Naive B cell (primary cell): ENCODE data around the gene TRMU. TPM values are rescaled to one million over a fixed set of nuclear protein-coding genes. Genes with fewer than 3 reads are reported as not detected.

ENCODE experiments used
- ATAC-seq, 2 donors: fragments of 150-1000 bp; cut with Tn5 transposase; 2 replicates each; pipeline ENCODE4 v1.10.0; 2021; ENCODE audit warnings: low read depth in 2 of 2, mild to moderate bottlenecking in 2 of 2, moderate library complexity in 2 of 2
- DNase-seq: peaks from one replicate; pipeline ENCODE4 v3.0.0; 2022
- H3K27ac Mint-ChIP-seq, 6 donors: one replicate each; pipeline ENCODE4 v1.8.0; 2020 to 2022; ENCODE audit warnings: mild to moderate bottlenecking in 6 of 6, mixed read lengths in 6 of 6, moderate library complexity in 5 of 6, inconsistent platforms in 2 of 6
- H3K27me3 Mint-ChIP-seq, 3 donors: one replicate each; pipeline ENCODE4 v1.8.0; 2021 to 2022; ENCODE audit warnings: mixed read lengths in 3 of 3, mild to moderate bottlenecking in 1 of 3
- H3K36me3 Mint-ChIP-seq, 2 donors: one replicate each; pipeline ENCODE4 v1.8.0; 2020 to 2022; ENCODE audit warnings: mixed read lengths in 2 of 2, inconsistent platforms in 1 of 2, mild to moderate bottlenecking in 1 of 2
- H3K4me1 Mint-ChIP-seq, 3 donors: one replicate each; pipeline ENCODE4 v1.8.0; 2020 to 2022; ENCODE audit warnings: mixed read lengths in 3 of 3, inconsistent platforms in 1 of 3, mild to moderate bottlenecking in 1 of 3, moderate library complexity in 1 of 3
- H3K4me3 Mint-ChIP-seq, 8 donors: one replicate each; pipeline ENCODE4 v1.8.0; 2020 to 2022; ENCODE audit warnings: mild to moderate bottlenecking in 8 of 8, mixed read lengths in 8 of 8, moderate library complexity in 8 of 8, inconsistent platforms in 2 of 8
- H3K9me3 Mint-ChIP-seq, 7 donors: one replicate each; pipeline ENCODE4 v1.8.0; 2020 to 2022; ENCODE audit warnings: mixed read lengths in 7 of 7, mild to moderate bottlenecking in 5 of 7, inconsistent platforms in 2 of 7, moderate library complexity in 1 of 7
- polyA plus RNA-seq, 6 donors: library from polyadenylated mRNA; unstranded; fragments of 300-500 nt; fragmentation: Illumina TruSeq; gene quantifications; one replicate each; pipeline ENCODE4 v1.2.3, GENCODE V29; 2021; ENCODE audit warnings: low read depth in 6 of 6

TRMU gene
- polyA plus RNA-seq, 6 donors from 2014 or later: 11.1 to 24.6 (median 17.4) TPM

GRCh38 chr22:46331496-46331895 is 4.0 kb upstream of the TRMU start:
- Mint-ChIP-seq H3K36me3 (no peaks in the 10 kb centered on the region), H3K27ac (no peak overlapping the region)

GRCh38 chr22:46336119-46337078 is 885 bp downstream of the TRMU start:
- H3K27ac Mint-ChIP-seq: peak overlapping the region in 4 of 6 donors; percentile 61 to 92 (median 90)
- no peaks in the 10 kb centered on the region for H3K27me3 Mint-ChIP-seq
- DNase-seq: no peak
- no peaks in the 10 kb centered on the region for H3K9me3 Mint-ChIP-seq
- ATAC-seq: no peak
- H3K4me3 Mint-ChIP-seq: peak overlapping the region; percentile 93 to 98 (median 96)
- H3K36me3 Mint-ChIP-seq: peaks cover 16 to 18% of the 10 kb centered on the region in 2 donors
- peaks cover 32 to 43% (median 32%) of the 10 kb centered on the region in 3 donors for H3K4me1 Mint-ChIP-seq

More at GRCh38 chr22:46331496-46331895, 4.0 kb upstream of the TRMU start:
- H3K4me3 Mint-ChIP-seq: no peak overlapping the region
- H3K27me3 Mint-ChIP-seq: no peaks in the 10 kb centered on the region
- ATAC-seq: no peak
- no peak for DNase-seq
- peaks cover 13 to 16% (median 14%) of the 10 kb centered on the region in 3 donors for H3K4me1 Mint-ChIP-seq
- H3K9me3 Mint-ChIP-seq: no peaks in the 10 kb centered on the region

GRCh38 chr22:46337870-46338269 is 2.4 kb downstream of the TRMU start:
- H3K27ac Mint-ChIP-seq: peak overlapping the region in 3 of 6 donors; percentile 44 to 88 (median 47)
- ATAC-seq: no peak

GRCh38 chr22:46338636-46339035 is 3.1 kb downstream of the TRMU start:
- Mint-ChIP-seq H3K4me1 (peaks cover 32 to 43% (median 36%) of the 10 kb centered on the region in 3 donors), H3K4me3 (peak overlapping the region in 5 of 8 donors; percentile 3 to 47 (median 22)), H3K27ac (peak overlapping the region in 3 of 6 donors; percentile 43 to 51 (median 44)), H3K27me3 (no peaks in the 10 kb centered on the region), H3K9me3 (no peaks in the 10 kb centered on the region), H3K36me3 (peaks cover 16 to 18% of the 10 kb centered on the region in 2 donors)
- DNase-seq (no peak), ATAC-seq (no peak)

More at GRCh38 chr22:46337870-46338269, 2.4 kb downstream of the TRMU start:
- Mint-ChIP-seq H3K36me3 (peaks cover 16 to 18% of the 10 kb centered on the region in 2 donors), H3K27me3 (no peaks in the 10 kb centered on the region), H3K4me1 (peaks cover 32 to 43% (median 36%) of the 10 kb centered on the region in 3 donors), H3K9me3 (no peaks in the 10 kb centered on the region), H3K4me3 (peak overlapping the region; percentile 4 to 96 (median 51))
- no peak for DNase-seq

- DNase-seq (no peak), ATAC-seq (no peak)
- H3K4me3 Mint-ChIP-seq: peak overlapping the region in 1 of 8 donors; percentile 2
- no peaks in the 10 kb centered on the region for H3K9me3 Mint-ChIP-seq
- peaks cover 26 to 40% (median 35%) of the 10 kb centered on the region in 3 donors for H3K4me1 Mint-ChIP-seq
- peaks cover 16 to 28% of the 10 kb centered on the region in 2 donors for H3K36me3 Mint-ChIP-seq
- H3K27ac Mint-ChIP-seq: peak overlapping the region in 2 of 6 donors; percentile 19 to 75
- no peaks in the 10 kb centered on the region for H3K27me3 Mint-ChIP-seq
Observed at GRCh38 chr22:46339956-46340355, 4.4 kb downstream of the TRMU start.

GRCh38 chr22:46340676-46341075 is 5.2 kb downstream of the TRMU start:
- ATAC-seq: no peak
- H3K4me3 Mint-ChIP-seq: peak overlapping the region in 2 of 8 donors; percentile 21 to 30
- no peaks in the 10 kb centered on the region for H3K9me3 Mint-ChIP-seq
- no peak for DNase-seq
- H3K4me1 Mint-ChIP-seq: peaks cover 23 to 37% (median 30%) of the 10 kb centered on the region in 3 donors
- H3K36me3 Mint-ChIP-seq: peaks cover 16 to 31% of the 10 kb centered on the region in 2 donors
- no peak overlapping the region for H3K27ac Mint-ChIP-seq
- no peaks in the 10 kb centered on the region for H3K27me3 Mint-ChIP-seq

GRCh38 chr22:46346680-46347405 is 11.3 kb downstream of the TRMU start:
- H3K4me3 Mint-ChIP-seq: no peak overlapping the region
- peaks cover 5 to 41% of the 10 kb centered on the region in 2 donors for H3K36me3 Mint-ChIP-seq

GRCh38 chr22:46347646-46348045 is 12.1 kb downstream of the TRMU start:
- Mint-ChIP-seq H3K27ac (no peak overlapping the region), H3K36me3 (peaks cover 9 to 41% of the 10 kb centered on the region in 2 donors), H3K4me3 (no peak overlapping the region), H3K4me1 (peaks cover 3 to 5% (median 4%) of the 10 kb centered on the region in 3 donors), H3K27me3 (no peaks in the 10 kb centered on the region), H3K9me3 (no peaks in the 10 kb centered on the region)
- DNase-seq (no peak), ATAC-seq (no peak)

More at GRCh38 chr22:46346680-46347405, 11.3 kb downstream of the TRMU start:
- Mint-ChIP-seq H3K4me1 (peaks cover 3 to 8% (median 4%) of the 10 kb centered on the region in 3 donors), H3K9me3 (no peaks in the 10 kb centered on the region), H3K27ac (no peak overlapping the region), H3K27me3 (no peaks in the 10 kb centered on the region)
- DNase-seq (no peak), ATAC-seq (no peak)

GRCh38 chr22:46348099-46348695 is 12.7 kb downstream of the TRMU start:
- Mint-ChIP-seq H3K9me3 (no peaks in the 10 kb centered on the region), H3K27me3 (no peaks in the 10 kb centered on the region), H3K4me1 (peaks cover 3 to 7% (median 5%) of the 10 kb centered on the region in 3 donors), H3K4me3 (no peak overlapping the region), H3K36me3 (peaks cover 9 to 41% of the 10 kb centered on the region in 2 donors), H3K27ac (peak overlapping the region in 1 of 6 donors; percentile 72)
- DNase-seq: no peak
- ATAC-seq: no peak

- ATAC-seq: no peak
- H3K27me3 Mint-ChIP-seq: no peaks in the 10 kb centered on the region
- H3K4me3 Mint-ChIP-seq: no peak overlapping the region
- H3K9me3 Mint-ChIP-seq: no peaks in the 10 kb centered on the region
- peaks cover 3 to 7% (median 4%) of the 10 kb centered on the region in 3 donors for H3K4me1 Mint-ChIP-seq
- H3K36me3 Mint-ChIP-seq: peaks cover 14 to 34% of the 10 kb centered on the region in 2 donors
- peak overlapping the region in 1 of 6 donors; percentile 43 for H3K27ac Mint-ChIP-seq
- DNase-seq: no peak
Observed at GRCh38 chr22:46349238-46349637, 13.7 kb downstream of the TRMU start.

GRCh38 chr22:46349681-46350080 is 14.2 kb downstream of the TRMU start:
- no peak overlapping the region for H3K4me3 Mint-ChIP-seq
- H3K27me3 Mint-ChIP-seq: no peaks in the 10 kb centered on the region
- H3K9me3 Mint-ChIP-seq: no peaks in the 10 kb centered on the region
- no peak for DNase-seq
- peaks cover 14 to 30% of the 10 kb centered on the region in 2 donors for H3K36me3 Mint-ChIP-seq
- peak overlapping the region in 1 of 6 donors; percentile 43 for H3K27ac Mint-ChIP-seq
- peaks cover 0 to 7% (median 2%) of the 10 kb centered on the region in 3 donors for H3K4me1 Mint-ChIP-seq
- no peak for ATAC-seq

GRCh38 chr22:46350121-46350520 is 14.6 kb downstream of the TRMU start:
- Mint-ChIP-seq H3K4me3 (no peak overlapping the region), H3K27me3 (no peaks in the 10 kb centered on the region), H3K36me3 (peaks cover 14 to 30% of the 10 kb centered on the region in 2 donors), H3K4me1 (peaks cover 0 to 7% (median 2%) of the 10 kb centered on the region in 3 donors), H3K27ac (no peak overlapping the region), H3K9me3 (no peaks in the 10 kb centered on the region)
- ATAC-seq (no peak), DNase-seq (no peak)

- H3K36me3 Mint-ChIP-seq: peaks cover 14 to 28% of the 10 kb centered on the region in 2 donors
- no peak for ATAC-seq
- no peak overlapping the region for H3K27ac Mint-ChIP-seq
- no peaks in the 10 kb centered on the region for H3K9me3 Mint-ChIP-seq
- DNase-seq: no peak
- H3K27me3 Mint-ChIP-seq: no peaks in the 10 kb centered on the region
- no peak overlapping the region for H3K4me3 Mint-ChIP-seq
- H3K4me1 Mint-ChIP-seq: peaks cover 0 to 11% (median 7%) of the 10 kb centered on the region in 3 donors
Observed at GRCh38 chr22:46350646-46351045, 15.1 kb downstream of the TRMU start.
